Purkinje cell (primary cell): Measurements from ENCODE around the gene NTNG2. TPM values are rescaled to one million over a fixed set of nuclear protein-coding genes. Genes with fewer than 3 reads are reported as not detected.

Experiments
- polyA plus RNA-seq: library from polyadenylated mRNA; unstranded; fragments of >200 nt; fragmentation: Nextera tagmentation; gene quantifications from 2 replicates; pipeline ENCODE4 v1.2.1, GENCODE V29; 2014

The NTNG2 gene, protein sequence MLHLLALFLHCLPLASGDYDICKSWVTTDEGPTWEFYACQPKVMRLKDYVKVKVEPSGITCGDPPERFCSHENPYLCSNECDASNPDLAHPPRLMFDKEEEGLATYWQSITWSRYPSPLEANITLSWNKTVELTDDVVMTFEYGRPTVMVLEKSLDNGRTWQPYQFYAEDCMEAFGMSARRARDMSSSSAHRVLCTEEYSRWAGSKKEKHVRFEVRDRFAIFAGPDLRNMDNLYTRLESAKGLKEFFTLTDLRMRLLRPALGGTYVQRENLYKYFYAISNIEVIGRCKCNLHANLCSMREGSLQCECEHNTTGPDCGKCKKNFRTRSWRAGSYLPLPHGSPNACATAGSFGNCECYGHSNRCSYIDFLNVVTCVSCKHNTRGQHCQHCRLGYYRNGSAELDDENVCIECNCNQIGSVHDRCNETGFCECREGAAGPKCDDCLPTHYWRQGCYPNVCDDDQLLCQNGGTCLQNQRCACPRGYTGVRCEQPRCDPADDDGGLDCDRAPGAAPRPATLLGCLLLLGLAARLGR
- polyA plus RNA-seq: 0.13 and 0.28 TPM in 2 replicates

DNA sequence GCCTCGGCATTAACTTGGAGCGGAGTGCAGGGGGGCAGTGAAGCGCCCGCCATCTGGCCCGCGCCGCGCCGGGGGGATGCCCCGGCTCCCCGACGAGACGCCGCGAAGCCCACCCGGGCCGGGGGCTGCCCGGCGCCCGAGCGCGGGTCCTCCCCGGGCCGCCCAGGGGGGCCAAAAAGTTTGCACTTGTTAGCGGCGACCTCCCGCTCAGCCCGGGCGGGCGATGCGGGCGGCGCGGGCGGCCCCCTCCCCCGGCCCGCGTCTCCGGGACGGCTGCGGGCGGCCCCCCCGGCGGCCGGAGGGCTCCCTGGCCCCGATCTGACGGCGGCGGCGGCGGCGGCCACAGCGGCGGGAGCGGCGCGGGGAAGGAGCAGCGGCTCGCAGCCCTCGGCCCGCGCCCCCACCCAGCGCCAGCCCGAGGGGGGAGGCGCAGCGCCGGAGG lies at the start of gene NTNG2:
TSS of gene NTNG2 (plus strand) at position 316 of the 442 bp plus-strand sequence. CDS start 4,774 bp downstream, outside the sequence.

Other genes with a start within 250 kb of the NTNG2 start
- gene MED27, start 82.2 kb upstream of the NTNG2 start, polyA plus RNA-seq: 13.7 and 15.4 TPM in 2 replicates
- 32.4 and 33.8 TPM in 2 replicates for gene SETX, start 192.9 kb downstream of the NTNG2 start, polyA plus RNA-seq
- gene TTF1, start 244.8 kb downstream of the NTNG2 start, polyA plus RNA-seq: 11.3 and 17.4 TPM in 2 replicates
- not detected in 2 replicates for gene CFAP77, start 248.2 kb downstream of the NTNG2 start, polyA plus RNA-seq